Uterine smooth muscle cell (primary cell): ENCODE results near the gene MARVELD2. TPM values are rescaled to one million over a fixed set of nuclear protein-coding genes. Genes with fewer than 3 reads are reported as not detected.

ENCODE experiments used
- total RNA-seq: library from RNA; depleted of rRNA; stranded (reverse); fragments of >200 nt; gene quantifications from 2 replicates; pipeline ENCODE4 v1.2.3, GENCODE V29; 2014

Gene MARVELD2
- total RNA-seq, result 0.44 and 0.75 TPM in 2 replicates

DNA sequence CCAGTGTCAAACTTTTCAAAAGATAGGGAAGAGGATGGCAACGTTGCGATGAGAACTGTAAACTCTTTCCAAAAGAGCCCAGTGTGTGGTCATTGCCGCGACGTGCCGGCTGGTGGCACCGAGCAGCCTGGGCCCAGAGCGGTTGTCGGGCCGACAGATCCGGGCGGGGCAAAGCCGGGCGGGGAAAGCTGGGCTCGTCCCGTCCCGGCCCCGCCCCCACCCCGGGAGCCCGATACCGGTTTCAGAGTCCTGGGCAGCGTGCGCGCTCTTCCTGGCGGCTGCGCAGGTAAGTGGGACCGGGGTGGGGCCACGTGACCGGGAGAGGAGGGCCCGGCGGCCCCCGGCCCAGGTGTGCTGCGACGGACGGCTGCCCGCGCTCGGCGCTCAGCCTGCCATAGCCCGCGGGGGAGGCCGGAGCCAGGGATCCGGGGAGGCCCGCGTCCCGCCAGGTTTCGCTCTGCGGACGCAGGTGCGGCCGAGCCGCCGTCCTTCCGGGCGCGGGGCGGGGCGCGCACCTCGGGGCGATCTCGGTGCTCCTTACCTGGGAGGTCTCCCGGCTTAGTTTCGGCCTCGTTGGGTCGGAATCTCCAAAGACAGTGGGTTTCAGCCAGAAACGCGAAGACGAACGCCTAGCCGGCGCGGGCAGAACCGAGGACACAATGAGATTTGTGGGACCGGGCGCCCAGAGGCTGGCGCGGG is at the start of gene MARVELD2:
Gene MARVELD2 (plus strand): TSS at position 232 of the 699 bp plus-strand sequence. CDS start 4,270 bp downstream, outside the sequence.

GRCh38 chr5:69369340-69370121 is 45.4 kb upstream of the MARVELD2 start, which contains the start of the genes AK6, RAD17 and TAF9:
Gene AK6, minus strand, starts transcription at chr5:69369520. Its CDS starts 30 bp downstream, at chr5:69369490.
Gene RAD17, plus strand, starts transcription at chr5:69369818. Its CDS starts 2,391 bp downstream, at chr5:69372209.
Gene TAF9, minus strand, starts transcription at chr5:69369520. Its CDS starts 3,783 bp downstream, at chr5:69365737.

DNA sequence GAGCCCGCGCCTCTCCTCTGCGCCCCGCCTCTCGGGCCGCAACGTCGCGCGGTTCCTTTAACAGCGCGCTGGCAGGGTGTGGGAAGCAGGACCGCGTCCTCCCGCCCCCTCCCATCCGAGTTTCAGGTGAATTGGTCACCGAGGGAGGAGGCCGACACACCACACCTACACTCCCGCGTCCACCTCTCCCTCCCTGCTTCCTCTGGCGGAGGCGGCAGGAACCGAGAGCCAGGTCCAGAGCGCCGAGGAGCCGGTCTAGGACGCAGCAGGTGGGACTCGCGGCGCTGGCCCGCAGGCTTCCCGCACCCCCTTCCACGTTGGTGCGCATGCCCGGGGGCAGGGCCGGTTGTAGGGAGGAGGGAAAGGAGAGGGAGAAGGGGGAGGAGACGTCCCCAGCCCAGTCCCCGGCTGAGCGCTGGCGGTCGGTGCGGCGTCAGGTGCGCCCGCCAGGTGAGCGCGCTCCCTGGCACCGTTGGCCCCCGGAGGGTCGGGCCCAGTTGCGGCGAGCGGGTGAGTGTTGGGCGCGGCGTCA is 77.5 kb downstream of the MARVELD2 start, which contains the start of gene OCLN:
Gene OCLN (plus strand): TSS at position 400 of the 532 bp plus-strand sequence. CDS start 11,455 bp downstream, outside the sequence.

Other genes with a start within 250 kb of the MARVELD2 start
- 133 and 504 TPM in 2 replicates for gene CCNB1, start 248.0 kb upstream of the MARVELD2 start, total RNA-seq
- gene CENPH, start 225.5 kb upstream of the MARVELD2 start, total RNA-seq, result 15.7 and 57.2 TPM in 2 replicates
- 59.5 and 59.7 TPM in 2 replicates for gene CDK7, start 180.2 kb upstream of the MARVELD2 start, total RNA-seq
- 5.8 and 8.4 TPM in 2 replicates for gene CCDC125, start 82.3 kb upstream of the MARVELD2 start, total RNA-seq
- 30.9 and 53.6 TPM in 2 replicates for gene AK6, start 45.6 kb upstream of the MARVELD2 start, total RNA-seq
- 59.6 and 75.0 TPM in 2 replicates for gene TAF9, start 45.6 kb upstream of the MARVELD2 start, total RNA-seq
- 22.9 and 23.7 TPM in 2 replicates for gene RAD17, start 45.3 kb upstream of the MARVELD2 start, total RNA-seq
- gene OCLN, start 77.7 kb downstream of the MARVELD2 start, total RNA-seq, result 1.7 and 2.0 TPM in 2 replicates
- gene GTF2H2C, start 145.1 kb downstream of the MARVELD2 start, total RNA-seq, result 42.1 and 51.5 TPM in 2 replicates